K562 (cell line): ENCODE measurements around the gene CDIPT. TPM values are rescaled to one million over a fixed set of nuclear protein-coding genes. Genes with fewer than 3 reads are reported as not detected.

Experiments used
- CHD4 ChIP-seq: fragments of 200-600 bp; sonication (generic); IDR thresholded peaks from 3 replicates; pipeline ENCODE4 v1.6.1; 2012; ENCODE audit warnings: low read depth, mild to moderate bottlenecking, mixed read lengths, low read length, inconsistent platforms; ENCODE audit not compliant: insufficient read depth, insufficient replicate concordance, poor library complexity, severe bottlenecking
- CREM ChIP-seq: IDR thresholded peaks from 2 replicates; pipeline ENCODE4 v1.6.1; 2014; ENCODE audit warnings: antibody characterized with exemption, low read depth
- MXI1 ChIP-seq: IDR thresholded peaks from 2 replicates; pipeline ENCODE4 v1.6.1; 2011; ENCODE audit warnings: low read depth, mild to moderate bottlenecking, improper control_type of control experiment, low read length
- NR1H2 ChIP-seq: sonication (generic); formaldehyde crosslinking; IDR thresholded peaks from 2 replicates; pipeline ENCODE4 v1.4.0; 2020; ENCODE audit warnings: mild to moderate bottlenecking, missing genetic modification reagents
- PHF8 ChIP-seq: fragments of 200-600 bp; sonication (generic); IDR thresholded peaks from 2 replicates; pipeline ENCODE4 v1.6.1; 2012; ENCODE audit warnings: mixed run types, mild to moderate bottlenecking, inconsistent platforms, low read length, moderate library complexity, borderline replicate concordance
- POLR2G ChIP-seq: fragments of 200-400 bp; formaldehyde crosslinking; IDR thresholded peaks from 2 replicates; pipeline ENCODE4 v1.6.1; 2017; ENCODE audit warnings: low read depth, mild to moderate bottlenecking, antibody characterized with exemption, low read length, moderate library complexity
- PYGO2 ChIP-seq: fragments of 450-650 bp; IDR thresholded peaks from 2 replicates; pipeline ENCODE4 v1.6.1; 2016; ENCODE audit warnings: mild to moderate bottlenecking, missing genetic modification characterization, moderate library complexity, missing compliant biosample characterization
- SIX5 ChIP-seq, 2 experiments: IDR thresholded peaks; 2 replicates each; pipeline ENCODE4 v1.6.1; 2011; ENCODE audit warnings: low read length in 2 of 2, borderline replicate concordance in 1 of 2, low read depth in 1 of 2, mild to moderate bottlenecking in 1 of 2, moderate library complexity in 1 of 2; ENCODE audit not compliant: insufficient read depth in 1 of 2
- STAG1 ChIP-seq: sonication (generic); formaldehyde crosslinking; IDR thresholded peaks from 2 replicates; pipeline ENCODE4 v1.5.0; 2020; ENCODE audit warnings: missing genetic modification reagents, borderline replicate concordance
- TRIM25 ChIP-seq: fragments of 450-650 bp; IDR thresholded peaks from 2 replicates; pipeline ENCODE4 v1.7.0; 2016; ENCODE audit warnings: borderline replicate concordance
- TRIM28 ChIP-seq: fragments of 450-650 bp; IDR thresholded peaks from 2 replicates; pipeline ENCODE4 v1.6.1; 2017
- ZBTB2 ChIP-seq: fragments of 450-650 bp; IDR thresholded peaks from 2 replicates; pipeline ENCODE4 v1.6.1; 2016; ENCODE audit warnings: antibody characterized with exemption
- polyA plus RNA-seq, 8 experiments: library from polyadenylated mRNA; depleted of rRNA in 4 of 8; stranded (reverse) in 5 of 8; unstranded in 3 of 8; fragments of >200 nt; fragmentation: Nextera tagmentation in 2 of 8; fragmentation: Illumina TruSeq in 1 of 8; extraction: Ambion mirVana in 2 of 8; extraction: Trizol in 1 of 8; gene quantifications; 2 replicates each; pipeline versions ENCODE4 v1.2.1 to v1.2.3, GENCODE V29; 2011 to 2014; ENCODE audit warnings: inconsistent platforms in 1 of 8, missing spikeins in 1 of 8
- total RNA-seq, 7 experiments: library from RNA; depleted of rRNA in 6 of 7; stranded (reverse); fragments of >200 nt in 6 of 7; fragmentation: Illumina TruSeq in 2 of 7; extraction: Trizol in 2 of 7; gene quantifications; 2 replicates each; pipeline versions ENCODE4 v1.2.1 to v1.2.3, GENCODE V29; 2011 to 2021; ENCODE audit warnings: low replicate concordance in 1 of 7

The CDIPT gene
- total and polyA plus RNA-seq, 9 of the 15 experiments (the other 6 are each of a cell fraction or from before 2014, with no cell fraction given): 1.3 to 37.0 (median 23.0) TPM

- TF ChIP-seq POLR2G (peak; percentile 78), CHD4 (peak; percentile 47), ZBTB2 (0 out of 2 replicates have a peak, but pooled peaks have one; percentile 32), TRIM28 (peak; percentile 71; the same call in 1 of the 2 replicates), MXI1 (0 out of 2 replicates have a peak, but pooled peaks have one; percentile 23), CREM (peak; percentile 97), PHF8 (peak; percentile 60; the same call in 1 of the 2 replicates), NR1H2 (CRISPR knock-in tag) (no peak), TRIM25 (0 out of 2 replicates have a peak, but pooled peaks have one; percentile 18), STAG1 (CRISPR knock-in tag) (peak; percentile 19; the same call in 1 of the 2 replicates), PYGO2 (tag) (peak; percentile 56; the same call in 1 of the 2 replicates), SIX5 (IDR thresholded peaks at IDR 0.05; ENCODE audit: borderline replicate concordance in 1 of 2, insufficient read depth in 1 of 2, low read depth in 1 of 2, low read length in 2 of 2) (peak; percentile 36 to 50; a peak in 3 of 4 replicates)
These were observed at the start of gene CDIPT (continued) for GRCh38 chr16:29862884-29863668.
